ENCODE results near the gene S100A5.

DNA sequence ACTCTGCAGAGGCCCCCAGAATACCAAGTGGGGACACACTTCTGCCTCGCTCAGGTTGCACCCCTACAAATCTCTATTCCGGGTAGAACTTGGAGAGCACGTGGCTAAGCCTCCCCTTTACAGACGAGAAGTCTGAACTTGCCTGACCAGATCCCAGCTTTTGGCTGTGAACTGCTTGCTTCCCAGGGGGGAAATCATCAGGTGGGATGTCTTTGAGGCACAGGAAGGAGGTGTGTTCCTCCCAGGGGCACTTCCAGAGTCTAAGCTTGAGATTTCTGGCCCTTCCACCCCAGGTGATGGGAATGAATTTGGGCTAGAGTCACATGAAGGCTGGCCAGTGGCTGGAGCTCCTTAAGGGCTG, 9.6 kb upstream of the S100A5 start:
- TF ChIP-seq, protein P1, sequence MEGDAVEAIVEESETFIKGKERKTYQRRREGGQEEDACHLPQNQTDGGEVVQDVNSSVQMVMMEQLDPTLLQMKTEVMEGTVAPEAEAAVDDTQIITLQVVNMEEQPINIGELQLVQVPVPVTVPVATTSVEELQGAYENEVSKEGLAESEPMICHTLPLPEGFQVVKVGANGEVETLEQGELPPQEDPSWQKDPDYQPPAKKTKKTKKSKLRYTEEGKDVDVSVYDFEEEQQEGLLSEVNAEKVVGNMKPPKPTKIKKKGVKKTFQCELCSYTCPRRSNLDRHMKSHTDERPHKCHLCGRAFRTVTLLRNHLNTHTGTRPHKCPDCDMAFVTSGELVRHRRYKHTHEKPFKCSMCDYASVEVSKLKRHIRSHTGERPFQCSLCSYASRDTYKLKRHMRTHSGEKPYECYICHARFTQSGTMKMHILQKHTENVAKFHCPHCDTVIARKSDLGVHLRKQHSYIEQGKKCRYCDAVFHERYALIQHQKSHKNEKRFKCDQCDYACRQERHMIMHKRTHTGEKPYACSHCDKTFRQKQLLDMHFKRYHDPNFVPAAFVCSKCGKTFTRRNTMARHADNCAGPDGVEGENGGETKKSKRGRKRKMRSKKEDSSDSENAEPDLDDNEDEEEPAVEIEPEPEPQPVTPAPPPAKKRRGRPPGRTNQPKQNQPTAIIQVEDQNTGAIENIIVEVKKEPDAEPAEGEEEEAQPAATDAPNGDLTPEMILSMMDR (IDR thresholded peaks at IDR 0.05; ENCODE audit: borderline replicate concordance, extremely low read depth, low read length, poor library complexity, severe bottlenecking) = no peak
- TF ChIP-seq EZH2 (IDR thresholded peaks at IDR 0.05; ENCODE audit: borderline replicate concordance, low read depth, low read length, severe bottlenecking) = no peak
